Neural progenitor cell (in vitro differentiated cells): ENCODE measurements around the gene METTL25B.

Experiments used
- EZH2phosphoT487 ChIP-seq: fragments of 200-600 bp; sonication (generic); IDR thresholded peaks from 2 replicates; pipeline ENCODE4 v1.6.1; 2017; ENCODE audit warnings: antibody characterized with exemption
- TF ChIP-seq, protein P1 (sequence below): fragments of 200-600 bp; sonication (generic); IDR thresholded peaks from 2 replicates; pipeline ENCODE4 v1.5.1; 2017; ENCODE audit warnings: antibody characterized with exemption, mild to moderate bottlenecking

DNA sequence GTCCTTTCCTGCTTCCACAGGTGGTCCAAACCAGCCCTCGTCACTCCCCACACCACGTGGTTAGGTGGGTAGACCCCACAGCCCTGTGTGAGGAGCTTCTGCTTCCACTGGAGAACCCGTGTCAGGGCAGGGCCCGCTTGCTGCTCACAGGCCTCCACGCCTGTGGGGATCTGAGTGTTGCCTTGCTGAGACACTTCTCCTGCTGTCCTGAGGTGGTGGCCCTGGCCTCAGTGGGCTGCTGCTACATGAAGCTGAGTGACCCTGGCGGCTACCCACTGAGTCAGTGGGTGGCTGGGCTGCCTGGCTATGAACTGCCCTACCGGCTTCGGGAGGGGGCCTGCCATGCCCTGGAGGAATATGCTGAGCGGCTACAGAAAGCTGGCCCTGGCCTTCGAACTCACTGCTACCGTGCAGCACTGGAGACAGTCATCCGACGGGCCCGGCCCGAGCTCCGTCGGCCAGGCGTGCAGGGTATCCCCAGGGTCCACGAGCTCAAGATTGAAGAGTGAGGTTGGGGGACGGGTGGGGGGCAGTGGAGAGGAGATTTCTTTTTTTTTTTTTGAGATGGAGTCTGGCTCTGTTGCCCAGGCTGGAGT is 5.8 kb downstream of the METTL25B start:
- TF ChIP-seq, protein P1, sequence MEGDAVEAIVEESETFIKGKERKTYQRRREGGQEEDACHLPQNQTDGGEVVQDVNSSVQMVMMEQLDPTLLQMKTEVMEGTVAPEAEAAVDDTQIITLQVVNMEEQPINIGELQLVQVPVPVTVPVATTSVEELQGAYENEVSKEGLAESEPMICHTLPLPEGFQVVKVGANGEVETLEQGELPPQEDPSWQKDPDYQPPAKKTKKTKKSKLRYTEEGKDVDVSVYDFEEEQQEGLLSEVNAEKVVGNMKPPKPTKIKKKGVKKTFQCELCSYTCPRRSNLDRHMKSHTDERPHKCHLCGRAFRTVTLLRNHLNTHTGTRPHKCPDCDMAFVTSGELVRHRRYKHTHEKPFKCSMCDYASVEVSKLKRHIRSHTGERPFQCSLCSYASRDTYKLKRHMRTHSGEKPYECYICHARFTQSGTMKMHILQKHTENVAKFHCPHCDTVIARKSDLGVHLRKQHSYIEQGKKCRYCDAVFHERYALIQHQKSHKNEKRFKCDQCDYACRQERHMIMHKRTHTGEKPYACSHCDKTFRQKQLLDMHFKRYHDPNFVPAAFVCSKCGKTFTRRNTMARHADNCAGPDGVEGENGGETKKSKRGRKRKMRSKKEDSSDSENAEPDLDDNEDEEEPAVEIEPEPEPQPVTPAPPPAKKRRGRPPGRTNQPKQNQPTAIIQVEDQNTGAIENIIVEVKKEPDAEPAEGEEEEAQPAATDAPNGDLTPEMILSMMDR: no peak
- TF ChIP-seq EZH2phosphoT487: no peak
